H9 (cell line): ENCODE data around the gene WDFY1. TPM values are rescaled to one million over a fixed set of nuclear protein-coding genes. Genes with fewer than 3 reads are reported as not detected.

ENCODE experiments used
- DNase-seq: peaks from one replicate; pipeline ENCODE4 v3.0.0-alpha.2; 2017
- H2AFZ ChIP-seq: one replicate; pipeline ENCODE4 v1.6.1; 2013; ENCODE audit warnings: mild to moderate bottlenecking, low read length, control low read depth, moderate library complexity
- H2AK5ac ChIP-seq: 2 replicates; pipeline ENCODE4 v1.6.1; 2013; ENCODE audit warnings: low read length, control low read depth, mixed read lengths; ENCODE audit not compliant: insufficient read length
- H2BK120ac ChIP-seq: one replicate; pipeline ENCODE4 v1.6.1; 2013; ENCODE audit warnings: low read depth, mild to moderate bottlenecking, low read length, control low read depth, inconsistent platforms; ENCODE audit not compliant: poor library complexity, severe bottlenecking
- H2BK12ac ChIP-seq: 2 replicates; pipeline ENCODE4 v1.6.1; 2013; ENCODE audit warnings: low read length, control low read depth, mixed read lengths, low read depth; ENCODE audit not compliant: insufficient read length
- H2BK15ac ChIP-seq: 2 replicates; pipeline ENCODE4 v1.6.1; 2013; ENCODE audit warnings: low read depth, low read length, control low read depth
- H2BK20ac ChIP-seq: one replicate; pipeline ENCODE4 v1.6.1; 2013; ENCODE audit warnings: low read depth, mild to moderate bottlenecking, low read length, control low read depth, inconsistent platforms; ENCODE audit not compliant: poor library complexity, severe bottlenecking
- H2BK5ac ChIP-seq: 2 replicates; pipeline ENCODE4 v1.6.1; 2013; ENCODE audit warnings: low read length, control low read depth, mixed read lengths; ENCODE audit not compliant: insufficient read length
- H3K14ac ChIP-seq: 2 replicates; pipeline ENCODE4 v1.6.1; 2013; ENCODE audit warnings: low read length, control low read depth; ENCODE audit not compliant: insufficient read depth
- H3K18ac ChIP-seq: 2 replicates; pipeline ENCODE4 v1.6.1; 2013; ENCODE audit warnings: low read depth, mild to moderate bottlenecking, mixed read lengths, low read length, control low read depth; ENCODE audit not compliant: insufficient read length
- H3K23ac ChIP-seq: 2 replicates; pipeline ENCODE4 v1.6.1; 2013; ENCODE audit warnings: low read length, control low read depth, mixed read lengths, low read depth; ENCODE audit not compliant: insufficient read length
- H3K23me2 ChIP-seq: 2 replicates; pipeline ENCODE4 v1.6.1; 2013; ENCODE audit warnings: low read depth, mild to moderate bottlenecking, mixed read lengths, low read length, control low read depth; ENCODE audit not compliant: insufficient read length, poor library complexity, severe bottlenecking
- H3K27ac ChIP-seq: 2 replicates; pipeline ENCODE4 v1.5.1; 2013; ENCODE audit warnings: low read length, control low read depth, mixed read lengths, low read depth; ENCODE audit not compliant: insufficient read length
- H3K27me3 ChIP-seq: 2 replicates; pipeline ENCODE4 v1.6.1; 2013; ENCODE audit warnings: low read length, control low read depth, inconsistent platforms; ENCODE audit not compliant: insufficient read depth
- H3K4ac ChIP-seq: 2 replicates; pipeline ENCODE4 v1.6.1; 2013; ENCODE audit warnings: low read depth, mild to moderate bottlenecking, control low read depth, inconsistent platforms, low read length, moderate library complexity
- H3K4me1 ChIP-seq: 2 replicates; pipeline ENCODE4 v1.6.1; 2013; ENCODE audit warnings: low read length, control low read depth, inconsistent platforms; ENCODE audit not compliant: insufficient read depth
- H3K4me2 ChIP-seq: 2 replicates; pipeline ENCODE4 v1.6.1; 2013; ENCODE audit warnings: low read length, control low read depth, mixed read lengths; ENCODE audit not compliant: insufficient read length, insufficient read depth
- H3K56ac ChIP-seq: 2 replicates; pipeline ENCODE4 v1.6.1; 2013; ENCODE audit warnings: low read depth, mild to moderate bottlenecking, mixed read lengths, low read length, control low read depth; ENCODE audit not compliant: insufficient read length
- H3K79me1 ChIP-seq: 2 replicates; pipeline ENCODE4 v1.6.1; 2013; ENCODE audit warnings: low read depth, mild to moderate bottlenecking, moderate library complexity, low read length, control low read depth, inconsistent platforms; ENCODE audit not compliant: insufficient read depth, poor library complexity, severe bottlenecking
- H3K79me2 ChIP-seq: 2 replicates; pipeline ENCODE4 v1.6.1; 2013; ENCODE audit warnings: low read length, control low read depth, inconsistent platforms; ENCODE audit not compliant: insufficient read depth
- H3K9ac ChIP-seq: 2 replicates; pipeline ENCODE4 v1.6.1; 2013; ENCODE audit warnings: low read length, control low read depth, mixed read lengths; ENCODE audit not compliant: insufficient read length; ENCODE audit errors: extremely low read depth
- H3K9me3 ChIP-seq: one replicate; pipeline ENCODE4 v1.6.1; 2013; ENCODE audit warnings: low read depth, low read length, inconsistent platforms; ENCODE audit not compliant: control insufficient read depth
- H3T11ph ChIP-seq: one replicate; pipeline ENCODE4 v1.6.1; 2013; ENCODE audit warnings: mild to moderate bottlenecking, low read length, control low read depth, inconsistent platforms
- H4K20me1 ChIP-seq: one replicate; pipeline ENCODE4 v1.6.1; 2013; ENCODE audit not compliant: control insufficient read depth, insufficient read length, insufficient read depth
- H4K5ac ChIP-seq: 2 replicates; pipeline ENCODE4 v1.6.1; 2013; ENCODE audit warnings: low read depth, mild to moderate bottlenecking, mixed read lengths, low read length, control low read depth; ENCODE audit not compliant: insufficient read length
- H4K8ac ChIP-seq: replicated peaks from 2 replicates; pipeline ENCODE4 v1.6.1; 2013; ENCODE audit warnings: low read length, control low read depth, mixed read lengths, low read depth; ENCODE audit not compliant: insufficient read length
- H4K91ac ChIP-seq: 2 replicates; pipeline ENCODE4 v1.6.1; 2013; ENCODE audit warnings: low read depth, mild to moderate bottlenecking, moderate library complexity, mixed read lengths, low read length, control low read depth; ENCODE audit not compliant: insufficient read length
- H3K27ac Mint-ChIP-seq, 3 experiments: 2 replicates in 2 of 3; 3 replicates in 1 of 3; pipeline ENCODE4 v1.8.0; 2020 to 2021; ENCODE audit warnings: mixed read lengths in 3 of 3, mild to moderate bottlenecking in 1 of 3, moderate library complexity in 1 of 3
- H3K27me3 Mint-ChIP-seq: 2 replicates; pipeline ENCODE4 v1.8.0; 2021; ENCODE audit warnings: low read depth, mild to moderate bottlenecking, moderate library complexity, mixed read lengths
- H3K36me3 Mint-ChIP-seq, 3 experiments: 2 replicates in 2 of 3; 3 replicates in 1 of 3; pipeline ENCODE4 v1.8.0; 2020 to 2021; ENCODE audit warnings: low read depth in 3 of 3, mixed read lengths in 3 of 3; ENCODE audit not compliant: insufficient read depth in 1 of 3
- H3K4me1 Mint-ChIP-seq, 2 experiments: 2 replicates each; pipeline ENCODE4 v1.8.0; 2020; ENCODE audit warnings: mixed read lengths in 2 of 2
- H3K4me3 Mint-ChIP-seq, 2 experiments: 2 replicates in 1 of 2; 3 replicates in 1 of 2; pipeline ENCODE4 v1.8.0; 2020 to 2021; ENCODE audit warnings: mild to moderate bottlenecking in 2 of 2, mixed read lengths in 2 of 2, moderate library complexity in 1 of 2
- H3K9me3 Mint-ChIP-seq, 2 experiments: 2 replicates in 1 of 2; 3 replicates in 1 of 2; pipeline ENCODE4 v1.8.0; 2020; ENCODE audit warnings: mild to moderate bottlenecking in 2 of 2, mixed read lengths in 2 of 2, moderate library complexity in 1 of 2
- WGBS: extraction: QIAGEN DNeasy Blood & Tissue Kit; methylation state at CpG from one replicate; pipeline ENCODE4 v1.1.7; 2013; ENCODE audit warnings: missing lambda C conversion rate, low lambda C conversion rate, mixed read lengths; ENCODE audit not compliant: insufficient read length; ENCODE audit errors: extremely low coverage; 5-methylcytosine and 5-hydroxymethylcytosine counted together
- total RNA-seq: library from RNA; stranded (reverse); gene quantifications from 2 replicates; pipeline ENCODE4 v1.2.1, GENCODE V29; 2021
- TF ChIP-seq, protein P1 (sequence below): fragments of 200-600 bp; sonication (generic); conservative IDR thresholded peaks from 3 replicates; pipeline ENCODE4 v1.8.0; 2021; ENCODE audit warnings: antibody characterized with exemption, mild to moderate bottlenecking

The WDFY1 gene
- total RNA-seq, 1 experiment from 2014 or later: 54.1 TPM

- no peak overlapping the region for H3K56ac ChIP-seq
- H3K79me2 ChIP-seq: no peaks in the 10 kb centered on the region
- no peak for DNase-seq
- H4K5ac ChIP-seq: no peak overlapping the region
- Mint-ChIP-seq H3K27me3 (no peaks in the 10 kb centered on the region; the same call in 1 of the 2 replicates), H3K4me3 (no peak overlapping the region), H3K36me3 (peaks cover 21 to 26% (median 23%) of the 10 kb centered on the region in 3 experiments), H3K27ac (no peak overlapping the region), H3K9me3 (peaks cover 17 to 30% of the 10 kb centered on the region in 2 experiments), H3K4me1 (no peaks in the 10 kb centered on the region)
- H2AFZ ChIP-seq: no peak overlapping the region
- WGBS: no CpG with 5 or more reads among the region's 3 CpGs
- H4K91ac ChIP-seq: no peak overlapping the region
- no peaks in the 10 kb centered on the region for H3K79me1 ChIP-seq
- H2BK15ac ChIP-seq: no peak overlapping the region
- H3K4ac ChIP-seq: no peak overlapping the region
- H2BK12ac ChIP-seq: no peak overlapping the region
- no peak overlapping the region for H3K27ac ChIP-seq
- TF ChIP-seq, protein P1, sequence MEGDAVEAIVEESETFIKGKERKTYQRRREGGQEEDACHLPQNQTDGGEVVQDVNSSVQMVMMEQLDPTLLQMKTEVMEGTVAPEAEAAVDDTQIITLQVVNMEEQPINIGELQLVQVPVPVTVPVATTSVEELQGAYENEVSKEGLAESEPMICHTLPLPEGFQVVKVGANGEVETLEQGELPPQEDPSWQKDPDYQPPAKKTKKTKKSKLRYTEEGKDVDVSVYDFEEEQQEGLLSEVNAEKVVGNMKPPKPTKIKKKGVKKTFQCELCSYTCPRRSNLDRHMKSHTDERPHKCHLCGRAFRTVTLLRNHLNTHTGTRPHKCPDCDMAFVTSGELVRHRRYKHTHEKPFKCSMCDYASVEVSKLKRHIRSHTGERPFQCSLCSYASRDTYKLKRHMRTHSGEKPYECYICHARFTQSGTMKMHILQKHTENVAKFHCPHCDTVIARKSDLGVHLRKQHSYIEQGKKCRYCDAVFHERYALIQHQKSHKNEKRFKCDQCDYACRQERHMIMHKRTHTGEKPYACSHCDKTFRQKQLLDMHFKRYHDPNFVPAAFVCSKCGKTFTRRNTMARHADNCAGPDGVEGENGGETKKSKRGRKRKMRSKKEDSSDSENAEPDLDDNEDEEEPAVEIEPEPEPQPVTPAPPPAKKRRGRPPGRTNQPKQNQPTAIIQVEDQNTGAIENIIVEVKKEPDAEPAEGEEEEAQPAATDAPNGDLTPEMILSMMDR: no peak
- no peak overlapping the region for H3K14ac ChIP-seq
- H3K4me2 ChIP-seq: no peak overlapping the region
- no peaks in the 10 kb centered on the region for H3K4me1 ChIP-seq
- H3K9me3 ChIP-seq: peaks cover 14% of the 10 kb centered on the region
- no peak overlapping the region for H4K8ac ChIP-seq
- no peak overlapping the region for H3K9ac ChIP-seq
- H3K18ac ChIP-seq: no peak overlapping the region
- no peak overlapping the region for H3T11ph ChIP-seq
- no peak overlapping the region for H2BK120ac ChIP-seq
- H2AK5ac ChIP-seq: no peak overlapping the region
- H4K20me1 ChIP-seq: no peaks in the 10 kb centered on the region
- H3K27me3 ChIP-seq: no peaks in the 10 kb centered on the region
- no peak overlapping the region for H2BK20ac ChIP-seq
- no peaks in the 10 kb centered on the region for H3K23me2 ChIP-seq
- H2BK5ac ChIP-seq: no peak overlapping the region
- H3K23ac ChIP-seq: no peak overlapping the region
These were observed 92.8 kb downstream of the WDFY1 start for GRCh38 chr2:223852281-223852795.
